Measurements from ENCODE around the gene HS3ST6. TPM values are rescaled to one million over a fixed set of nuclear protein-coding genes. Genes with fewer than 3 reads are reported as not detected.

The HS3ST6 gene
- total and polyA plus RNA-seq, 2 of the 13 experiments (the other 11 are each of a cell fraction or from before 2014, with no cell fraction given): not detected

DNA sequence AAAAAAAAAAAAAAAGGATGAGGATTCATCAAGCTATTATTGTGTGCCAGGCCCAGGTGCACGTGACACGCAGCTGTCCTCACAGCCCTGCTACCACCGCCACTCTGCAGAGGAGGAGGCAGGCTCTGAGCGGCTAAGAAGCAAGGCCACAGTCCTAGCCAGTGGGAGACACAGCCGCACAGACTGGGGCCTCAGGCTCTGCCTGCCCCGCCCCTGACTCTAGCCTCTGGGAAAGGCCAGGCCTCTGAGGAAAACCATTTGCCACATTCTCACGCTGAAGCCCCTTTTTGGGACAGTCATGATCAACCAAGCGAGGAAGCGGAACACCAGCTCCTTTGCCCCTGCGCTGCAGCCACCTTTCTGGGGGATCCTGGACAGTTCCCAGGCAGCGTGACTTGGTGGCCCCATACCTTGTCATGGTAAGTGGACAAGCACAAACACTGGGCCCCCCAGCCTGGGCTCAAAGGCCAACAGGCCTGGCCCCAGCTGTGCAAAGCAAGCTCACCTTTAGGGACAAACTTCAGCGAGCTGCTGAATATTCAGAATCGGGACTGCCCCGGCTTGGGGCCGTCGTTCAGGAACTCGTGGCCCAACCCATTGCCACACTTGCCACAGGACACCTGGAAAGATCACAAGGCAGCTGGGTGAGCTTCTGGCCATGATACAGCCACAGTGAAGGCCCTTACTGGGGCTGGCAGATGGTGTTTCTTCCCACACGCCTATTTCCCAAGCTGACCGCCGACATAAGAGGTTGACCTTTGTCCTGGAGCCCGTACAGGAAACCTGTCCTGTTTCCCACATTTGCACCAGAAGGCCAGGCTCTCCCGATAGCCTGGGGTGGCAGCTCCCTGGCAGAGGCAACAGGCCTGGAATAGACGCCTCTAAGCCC is 22.3 kb upstream of the HS3ST6 start (continued):
- TF ChIP-seq, protein P1, sequence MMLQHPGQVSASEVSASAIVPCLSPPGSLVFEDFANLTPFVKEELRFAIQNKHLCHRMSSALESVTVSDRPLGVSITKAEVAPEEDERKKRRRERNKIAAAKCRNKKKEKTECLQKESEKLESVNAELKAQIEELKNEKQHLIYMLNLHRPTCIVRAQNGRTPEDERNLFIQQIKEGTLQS (CRISPR knock-in tag; IDR thresholded peaks at IDR 0.05): 0 out of 2 replicates have a peak, but pooled peaks have one; percentile 22
- TF ChIP-seq ZNF253 (CRISPR knock-in tag; IDR thresholded peaks at IDR 0.05; ENCODE audit: borderline replicate concordance) (no peak), ZNF768 (CRISPR knock-in tag; IDR thresholded peaks at IDR 0.05) (no peak), NFKB2 (CRISPR knock-in tag; IDR thresholded peaks at IDR 0.05; ENCODE audit: borderline replicate concordance) (peak; percentile 72; the same call in 1 of the 2 replicates), RELA (CRISPR knock-in tag; IDR thresholded peaks at IDR 0.05) (0 out of 2 replicates have a peak, but pooled peaks have one; percentile 6), NFATC3 (CRISPR knock-in tag; IDR thresholded peaks at IDR 0.05) (no peak), SKI (IDR thresholded peaks at IDR 0.05; ENCODE audit: partially characterized antibody) (peak; percentile 15), KDM5A (IDR thresholded peaks at IDR 0.05; ENCODE audit: borderline replicate concordance, low read length) (no peak), SMAD9 (CRISPR knock-in tag; IDR thresholded peaks at IDR 0.05) (no peak), PTBP1 (IDR thresholded peaks at IDR 0.05; ENCODE audit: low read depth, low read length, poor library complexity, severe bottlenecking) (peak; percentile 22), ZNF567 (CRISPR knock-in tag; IDR thresholded peaks at IDR 0.05; ENCODE audit: borderline replicate concordance) (no peak), SATB2 (CRISPR knock-in tag; IDR thresholded peaks at IDR 0.05) (0 out of 2 replicates have a peak, but pooled peaks have one; percentile 53), SMARCC2 (IDR thresholded peaks at IDR 0.05) (no peak)
- TF ChIP-seq, protein P2, sequence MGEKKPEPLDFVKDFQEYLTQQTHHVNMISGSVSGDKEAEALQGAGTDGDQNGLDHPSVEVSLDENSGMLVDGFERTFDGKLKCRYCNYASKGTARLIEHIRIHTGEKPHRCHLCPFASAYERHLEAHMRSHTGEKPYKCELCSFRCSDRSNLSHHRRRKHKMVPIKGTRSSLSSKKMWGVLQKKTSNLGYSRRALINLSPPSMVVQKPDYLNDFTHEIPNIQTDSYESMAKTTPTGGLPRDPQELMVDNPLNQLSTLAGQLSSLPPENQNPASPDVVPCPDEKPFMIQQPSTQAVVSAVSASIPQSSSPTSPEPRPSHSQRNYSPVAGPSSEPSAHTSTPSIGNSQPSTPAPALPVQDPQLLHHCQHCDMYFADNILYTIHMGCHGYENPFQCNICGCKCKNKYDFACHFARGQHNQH (CRISPR knock-in tag; IDR thresholded peaks at IDR 0.05): peak; percentile 47
- TF ChIP-seq, protein P3, sequence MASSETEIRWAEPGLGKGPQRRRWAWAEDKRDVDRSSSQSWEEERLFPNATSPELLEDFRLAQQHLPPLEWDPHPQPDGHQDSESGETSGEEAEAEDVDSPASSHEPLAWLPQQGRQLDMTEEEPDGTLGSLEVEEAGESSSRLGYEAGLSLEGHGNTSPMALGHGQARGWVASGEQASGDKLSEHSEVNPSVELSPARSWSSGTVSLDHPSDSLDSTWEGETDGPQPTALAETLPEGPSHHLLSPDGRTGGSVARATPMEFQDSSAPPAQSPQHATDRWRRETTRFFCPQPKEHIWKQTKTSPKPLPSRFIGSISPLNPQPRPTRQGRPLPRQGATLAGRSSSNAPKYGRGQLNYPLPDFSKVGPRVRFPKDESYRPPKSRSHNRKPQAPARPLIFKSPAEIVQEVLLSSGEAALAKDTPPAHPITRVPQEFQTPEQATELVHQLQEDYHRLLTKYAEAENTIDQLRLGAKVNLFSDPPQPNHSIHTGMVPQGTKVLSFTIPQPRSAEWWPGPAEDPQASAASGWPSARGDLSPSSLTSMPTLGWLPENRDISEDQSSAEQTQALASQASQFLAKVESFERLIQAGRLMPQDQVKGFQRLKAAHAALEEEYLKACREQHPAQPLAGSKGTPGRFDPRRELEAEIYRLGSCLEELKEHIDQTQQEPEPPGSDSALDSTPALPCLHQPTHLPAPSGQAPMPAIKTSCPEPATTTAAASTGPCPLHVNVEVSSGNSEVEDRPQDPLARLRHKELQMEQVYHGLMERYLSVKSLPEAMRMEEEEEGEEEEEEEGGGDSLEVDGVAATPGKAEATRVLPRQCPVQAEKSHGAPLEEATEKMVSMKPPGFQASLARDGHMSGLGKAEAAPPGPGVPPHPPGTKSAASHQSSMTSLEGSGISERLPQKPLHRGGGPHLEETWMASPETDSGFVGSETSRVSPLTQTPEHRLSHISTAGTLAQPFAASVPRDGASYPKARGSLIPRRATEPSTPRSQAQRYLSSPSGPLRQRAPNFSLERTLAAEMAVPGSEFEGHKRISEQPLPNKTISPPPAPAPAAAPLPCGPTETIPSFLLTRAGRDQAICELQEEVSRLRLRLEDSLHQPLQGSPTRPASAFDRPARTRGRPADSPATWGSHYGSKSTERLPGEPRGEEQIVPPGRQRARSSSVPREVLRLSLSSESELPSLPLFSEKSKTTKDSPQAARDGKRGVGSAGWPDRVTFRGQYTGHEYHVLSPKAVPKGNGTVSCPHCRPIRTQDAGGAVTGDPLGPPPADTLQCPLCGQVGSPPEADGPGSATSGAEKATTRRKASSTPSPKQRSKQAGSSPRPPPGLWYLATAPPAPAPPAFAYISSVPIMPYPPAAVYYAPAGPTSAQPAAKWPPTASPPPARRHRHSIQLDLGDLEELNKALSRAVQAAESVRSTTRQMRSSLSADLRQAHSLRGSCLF (CRISPR knock-in tag; IDR thresholded peaks at IDR 0.05; ENCODE audit: borderline replicate concordance): no peak
- TF ChIP-seq, protein P4, sequence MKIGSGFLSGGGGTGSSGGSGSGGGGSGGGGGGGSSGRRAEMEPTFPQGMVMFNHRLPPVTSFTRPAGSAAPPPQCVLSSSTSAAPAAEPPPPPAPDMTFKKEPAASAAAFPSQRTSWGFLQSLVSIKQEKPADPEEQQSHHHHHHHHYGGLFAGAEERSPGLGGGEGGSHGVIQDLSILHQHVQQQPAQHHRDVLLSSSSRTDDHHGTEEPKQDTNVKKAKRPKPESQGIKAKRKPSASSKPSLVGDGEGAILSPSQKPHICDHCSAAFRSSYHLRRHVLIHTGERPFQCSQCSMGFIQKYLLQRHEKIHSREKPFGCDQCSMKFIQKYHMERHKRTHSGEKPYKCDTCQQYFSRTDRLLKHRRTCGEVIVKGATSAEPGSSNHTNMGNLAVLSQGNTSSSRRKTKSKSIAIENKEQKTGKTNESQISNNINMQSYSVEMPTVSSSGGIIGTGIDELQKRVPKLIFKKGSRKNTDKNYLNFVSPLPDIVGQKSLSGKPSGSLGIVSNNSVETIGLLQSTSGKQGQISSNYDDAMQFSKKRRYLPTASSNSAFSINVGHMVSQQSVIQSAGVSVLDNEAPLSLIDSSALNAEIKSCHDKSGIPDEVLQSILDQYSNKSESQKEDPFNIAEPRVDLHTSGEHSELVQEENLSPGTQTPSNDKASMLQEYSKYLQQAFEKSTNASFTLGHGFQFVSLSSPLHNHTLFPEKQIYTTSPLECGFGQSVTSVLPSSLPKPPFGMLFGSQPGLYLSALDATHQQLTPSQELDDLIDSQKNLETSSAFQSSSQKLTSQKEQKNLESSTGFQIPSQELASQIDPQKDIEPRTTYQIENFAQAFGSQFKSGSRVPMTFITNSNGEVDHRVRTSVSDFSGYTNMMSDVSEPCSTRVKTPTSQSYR (CRISPR knock-in tag; IDR thresholded peaks at IDR 0.05; ENCODE audit: borderline replicate concordance): peak; percentile 22; the same call in 1 of the 2 replicates
- TF ChIP-seq, protein P5, sequence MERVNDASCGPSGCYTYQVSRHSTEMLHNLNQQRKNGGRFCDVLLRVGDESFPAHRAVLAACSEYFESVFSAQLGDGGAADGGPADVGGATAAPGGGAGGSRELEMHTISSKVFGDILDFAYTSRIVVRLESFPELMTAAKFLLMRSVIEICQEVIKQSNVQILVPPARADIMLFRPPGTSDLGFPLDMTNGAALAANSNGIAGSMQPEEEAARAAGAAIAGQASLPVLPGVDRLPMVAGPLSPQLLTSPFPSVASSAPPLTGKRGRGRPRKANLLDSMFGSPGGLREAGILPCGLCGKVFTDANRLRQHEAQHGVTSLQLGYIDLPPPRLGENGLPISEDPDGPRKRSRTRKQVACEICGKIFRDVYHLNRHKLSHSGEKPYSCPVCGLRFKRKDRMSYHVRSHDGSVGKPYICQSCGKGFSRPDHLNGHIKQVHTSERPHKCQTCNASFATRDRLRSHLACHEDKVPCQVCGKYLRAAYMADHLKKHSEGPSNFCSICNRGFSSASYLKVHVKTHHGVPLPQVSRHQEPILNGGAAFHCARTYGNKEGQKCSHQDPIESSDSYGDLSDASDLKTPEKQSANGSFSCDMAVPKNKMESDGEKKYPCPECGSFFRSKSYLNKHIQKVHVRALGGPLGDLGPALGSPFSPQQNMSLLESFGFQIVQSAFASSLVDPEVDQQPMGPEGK (CRISPR knock-in tag; IDR thresholded peaks at IDR 0.05): peak; percentile 97
